Urothelium cell line (cell line): ENCODE data around the gene ERGIC1.
"Not testable (repeated sequence)": the region's sequence is repeated elsewhere in the genome, so short reads cannot be mapped to it uniquely, and the experiment has no call there.

Experiments used
- DNase-seq: peaks from one replicate; pipeline ENCODE4 v3.0.0; 2011; ENCODE audit warnings: low spot score, mixed read lengths
- FAIRE-seq: peaks from 2 replicates; lab custom pipeline; 2011; peaks lifted over from hg19 to GRCh38; lab: Jason Lieb, UNC

Gene ERGIC1

DNA sequence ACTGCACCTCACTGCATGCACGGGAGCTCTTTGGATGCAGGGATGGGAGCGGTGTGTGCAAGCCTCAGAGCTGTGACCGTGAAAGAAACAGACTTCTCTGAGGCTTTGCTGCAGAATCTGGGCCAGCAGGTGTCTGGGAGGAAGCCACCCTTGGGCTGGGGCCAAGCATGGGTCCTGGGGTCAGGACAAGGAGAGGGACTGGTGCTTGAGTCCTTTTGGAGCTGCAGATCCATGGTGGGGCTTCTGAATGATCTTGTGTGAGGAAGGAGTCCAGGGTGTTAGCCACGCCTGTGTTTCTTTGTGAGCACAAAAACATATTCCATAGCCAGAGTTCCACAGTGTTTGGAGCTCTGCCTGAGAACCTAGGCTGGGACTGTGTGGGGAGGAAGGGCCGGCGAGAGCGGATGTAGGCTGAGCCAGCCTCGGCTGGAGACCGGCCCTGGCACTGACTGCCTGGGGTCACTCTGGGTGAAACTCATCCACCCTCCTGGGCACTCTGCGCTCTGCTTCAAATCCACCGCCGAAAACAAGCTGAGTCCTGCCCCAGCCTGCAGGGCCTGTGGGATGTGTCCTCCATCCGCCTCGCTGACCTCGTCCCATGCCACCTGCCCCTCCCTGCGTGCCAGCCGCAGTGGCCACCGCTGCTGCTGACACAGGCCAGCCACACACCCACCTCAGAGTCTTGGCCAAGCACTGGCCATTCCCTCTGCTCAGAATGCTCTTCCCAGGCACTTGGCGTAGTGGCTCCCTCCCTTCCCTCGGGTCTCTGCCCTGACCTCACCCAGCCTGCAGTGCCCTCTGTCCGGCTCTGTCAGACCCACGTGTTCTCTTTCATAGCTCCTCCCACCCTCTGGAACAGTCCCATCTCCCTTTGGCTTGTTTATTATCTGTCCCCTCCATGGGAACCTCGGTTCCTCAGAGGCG is 26.7 kb downstream of the ERGIC1 start:
- DNase-seq (no peak), FAIRE-seq (no peak)

GRCh38 chr5:172861461-172861860 is 27.4 kb downstream of the ERGIC1 start:
- no peak for DNase-seq
- no peak for FAIRE-seq

- DNase-seq: no peak
- FAIRE-seq: no peak
Measured at GRCh38 chr5:172862165-172862801, 28.2 kb downstream of the ERGIC1 start.

DNA sequence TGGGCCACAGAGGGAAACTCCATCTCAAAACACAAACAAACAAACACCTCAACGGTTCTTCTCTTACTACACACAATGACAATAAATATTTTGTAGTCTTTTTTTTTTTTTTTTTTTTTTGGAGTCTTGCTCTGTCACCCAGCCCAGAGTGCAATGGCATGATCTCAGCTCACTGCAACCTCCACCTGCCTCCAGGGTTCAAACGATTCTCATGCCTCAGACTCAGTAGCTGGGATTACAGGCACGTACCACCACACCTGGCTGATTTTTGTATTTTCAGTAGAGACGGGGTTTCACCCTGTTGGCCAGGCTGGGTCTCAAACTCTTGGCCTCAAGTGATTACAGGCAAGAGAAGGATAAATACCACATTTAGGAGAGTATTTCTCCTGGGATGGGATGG is 30.1 kb downstream of the ERGIC1 start:
- DNase-seq, FAIRE-seq: not testable (repeated sequence)

DNA sequence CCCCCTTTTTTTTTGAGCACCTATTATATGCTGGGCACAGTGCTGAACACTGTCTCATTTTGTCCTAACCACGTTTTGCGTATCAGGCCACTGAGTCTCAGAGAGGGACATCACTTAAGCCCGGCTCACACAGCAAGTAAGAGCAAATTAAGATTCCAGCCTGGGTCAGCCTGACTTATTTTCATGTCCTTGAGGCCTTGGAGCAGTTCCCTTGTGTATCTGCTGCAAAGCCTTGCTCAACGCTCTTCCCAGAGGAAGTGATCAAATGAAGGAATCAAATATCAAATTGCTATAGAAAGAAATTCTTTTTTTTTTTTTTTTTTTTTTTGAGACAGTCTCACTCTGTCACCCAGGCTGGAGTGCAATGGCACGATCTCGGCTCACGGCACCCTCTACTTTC is 30.7 kb downstream of the ERGIC1 start:
- FAIRE-seq (no peak), DNase-seq (no peak)

GRCh38 chr5:172866378-172866777 is 32.3 kb downstream of the ERGIC1 start:
- no peak for DNase-seq
- FAIRE-seq: no peak

GRCh38 chr5:172866802-172867748 is 33.0 kb downstream of the ERGIC1 start:
- FAIRE-seq: no peak
- no peak for DNase-seq

- DNase-seq (no peak), FAIRE-seq (no peak)
Measured at GRCh38 chr5:172867761-172868435, 33.8 kb downstream of the ERGIC1 start.

DNA sequence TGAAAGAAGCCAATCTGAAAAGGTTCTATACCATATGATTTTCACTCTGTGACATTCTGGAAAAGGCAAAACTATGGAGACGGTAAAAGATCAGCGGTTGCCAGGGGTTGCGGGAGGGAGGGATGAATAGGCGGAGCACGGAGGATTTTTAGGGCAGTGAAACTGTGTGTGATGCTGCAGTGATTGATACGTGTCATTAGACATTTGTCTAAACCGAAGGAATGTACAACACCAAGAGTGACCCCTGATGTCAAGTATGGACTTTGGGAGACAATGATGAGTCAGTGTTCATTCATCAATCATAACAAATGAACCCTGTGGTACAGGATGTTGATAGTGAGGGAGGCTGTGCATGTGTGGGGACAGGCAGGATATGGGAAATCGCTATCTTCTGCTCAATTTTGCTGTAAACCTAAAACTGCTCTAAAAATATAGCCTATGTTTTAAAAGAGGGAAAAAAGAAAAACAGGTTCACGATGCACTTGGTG is 34.4 kb downstream of the ERGIC1 start:
- no peak for FAIRE-seq

GRCh38 chr5:172868924-172869591 is 35.0 kb downstream of the ERGIC1 start:
- FAIRE-seq (no peak), DNase-seq (peak; percentile 81)

More for the DNA sequence above, 34.4 kb downstream of the ERGIC1 start:
- peak; percentile 17 for DNase-seq

GRCh38 chr5:172869691-172870090 is 35.6 kb downstream of the ERGIC1 start:
- DNase-seq (no peak), FAIRE-seq (no peak)

DNA sequence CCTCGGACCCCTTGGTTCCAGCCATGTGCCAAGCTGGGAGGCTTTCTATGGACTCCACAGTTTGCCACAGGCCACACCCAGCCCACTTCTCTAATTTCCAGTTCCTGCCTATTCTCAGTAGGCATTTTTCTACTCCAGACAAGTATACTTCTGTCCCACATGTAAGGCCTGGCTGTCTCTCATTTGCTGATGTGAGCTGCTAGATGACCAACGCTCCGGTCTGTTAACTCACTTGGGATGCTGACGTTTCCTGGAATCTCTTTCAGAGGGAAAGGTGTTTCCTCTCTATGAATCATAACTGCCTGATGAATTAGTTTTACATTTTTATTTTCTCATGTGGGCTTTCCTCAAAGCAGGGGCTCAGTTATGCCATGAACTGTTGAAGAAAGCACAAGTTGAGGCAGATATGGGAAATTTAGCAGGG is 36.3 kb downstream of the ERGIC1 start:
- DNase-seq (peak; percentile 62), FAIRE-seq (no peak)

- DNase-seq (peak; percentile 29), FAIRE-seq (no peak)
Measured at GRCh38 chr5:172870715-172871461, 36.8 kb downstream of the ERGIC1 start.

GRCh38 chr5:172871536-172871935 is 37.5 kb downstream of the ERGIC1 start:
- DNase-seq: no peak
- FAIRE-seq: no peak

GRCh38 chr5:172871982-172872381 is 37.9 kb downstream of the ERGIC1 start:
- FAIRE-seq (no peak), DNase-seq (no peak)

- DNase-seq: no peak
- no peak for FAIRE-seq
Measured at GRCh38 chr5:172872997-172873491, 39.0 kb downstream of the ERGIC1 start.

DNA sequence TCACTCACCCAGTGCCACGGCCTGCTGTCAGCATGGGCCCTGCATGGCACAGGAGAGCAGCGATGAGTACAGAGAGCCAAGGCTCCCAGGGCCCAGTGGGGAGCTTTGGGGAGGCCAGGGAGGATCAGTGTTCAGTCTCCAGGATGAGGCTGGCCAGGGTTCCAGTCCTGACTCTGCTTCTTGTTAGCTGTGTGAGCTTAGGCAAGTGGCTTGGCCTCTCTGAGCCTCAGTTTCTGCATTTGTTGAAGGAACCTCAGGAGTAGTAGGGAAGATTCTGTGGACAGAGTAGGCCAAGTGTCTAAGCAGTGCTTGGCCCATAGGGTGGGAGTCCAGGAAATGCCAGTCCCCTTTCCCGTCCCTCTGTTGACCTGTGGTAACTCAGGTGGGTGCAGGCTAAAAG is 39.5 kb downstream of the ERGIC1 start:
- no peak for FAIRE-seq
- DNase-seq: no peak

- FAIRE-seq (no peak), DNase-seq (no peak)
Measured at GRCh38 chr5:172874647-172875504, 40.8 kb downstream of the ERGIC1 start.
